Activated CD4-positive, alpha-beta memory T cell treated with anti-CD3 and anti-CD28 coated beads for 36 hours (primary cell): ENCODE results near the gene RASL12. TPM values are rescaled to one million over a fixed set of nuclear protein-coding genes. Genes with fewer than 3 reads are reported as not detected.

Experiments used
- CTCF ChIA-PET: fragments of 350-600 bp; sonication (Branson Sonifier 250); formaldehyde crosslinking; loops from one replicate; lab custom pipeline; 2021; ENCODE audit warnings: antibody characterized with exemption, inconsistent platforms; lab: Charles Lee
- POLR2A ChIA-PET: fragments of 350-600 bp; sonication (Branson Sonifier 250); formaldehyde crosslinking; loops from one replicate; lab custom pipeline; 2021; ENCODE audit warnings: antibody characterized with exemption; lab: Charles Lee
- DNase-seq: peaks from one replicate; pipeline ENCODE4 v3.0.0-alpha.2; 2020
- H3K27ac Mint-ChIP-seq: one replicate; pipeline ENCODE4 v1.8.0; 2021; ENCODE audit warnings: mixed read lengths
- H3K27me3 Mint-ChIP-seq: one replicate; pipeline ENCODE4 v1.8.0; 2021; ENCODE audit warnings: mixed read lengths
- H3K36me3 Mint-ChIP-seq: one replicate; pipeline ENCODE4 v1.8.0; 2021; ENCODE audit warnings: mixed read lengths
- H3K4me1 Mint-ChIP-seq: one replicate; pipeline ENCODE4 v1.8.0; 2021; ENCODE audit warnings: low read depth, mixed read lengths
- H3K4me3 Mint-ChIP-seq: one replicate; pipeline ENCODE4 v1.8.0; 2021; ENCODE audit warnings: mild to moderate bottlenecking, mixed read lengths
- H3K9me3 Mint-ChIP-seq: one replicate; pipeline ENCODE4 v1.8.0; 2021; ENCODE audit warnings: mixed read lengths
- intact Hi-C: fragments of 100-400 bp; cut with micrococcal nuclease; formaldehyde crosslinking; loops from one replicate; pipeline ENCODE4 v1.15.1; 2023
- total RNA-seq, 2 experiments: library from RNA; stranded (reverse); gene quantifications; one replicate each; pipeline ENCODE4 v1.2.3, GENCODE V29; 2021

Gene RASL12
- total RNA-seq, 2 experiments from 2014 or later = not detected

DNA sequence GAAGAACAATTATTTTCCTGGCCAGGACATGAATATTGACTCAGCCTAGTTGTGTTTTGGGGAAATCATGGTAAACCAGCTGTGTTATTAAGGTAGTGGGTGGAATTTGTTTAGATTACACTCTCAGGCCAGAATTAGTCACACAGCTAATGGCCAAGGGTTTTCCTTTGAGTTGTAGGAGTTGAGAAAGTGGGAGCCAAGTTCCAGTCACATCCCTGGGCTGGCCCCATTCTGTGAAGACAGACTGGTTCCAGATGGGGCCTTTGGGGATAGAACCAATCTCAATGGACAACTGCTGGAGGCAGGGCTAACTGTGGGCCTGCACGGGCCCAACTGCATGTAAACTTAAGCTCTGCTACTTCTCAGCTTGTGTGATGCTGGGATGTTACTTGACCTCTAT lies 1.4 kb upstream of the RASL12 start:
- Mint-ChIP-seq H3K4me1 (peaks cover 4% of the 10 kb centered on the region), H3K4me3 (no peak overlapping the region), H3K27ac (no peak overlapping the region), H3K36me3 (no peaks in the 10 kb centered on the region), H3K9me3 (no peaks in the 10 kb centered on the region), H3K27me3 (peaks cover 26% of the 10 kb centered on the region)
- intact Hi-C loops = no loop called here
- no peak for DNase-seq
- ChIA-PET POLR2A (no interaction called here), CTCF (interaction anchor here (1.4 kb wide), 1 partner anchor 9 kb away, joined by 6 read pairs; no protein-coding TSS in a partner anchor)

DNA sequence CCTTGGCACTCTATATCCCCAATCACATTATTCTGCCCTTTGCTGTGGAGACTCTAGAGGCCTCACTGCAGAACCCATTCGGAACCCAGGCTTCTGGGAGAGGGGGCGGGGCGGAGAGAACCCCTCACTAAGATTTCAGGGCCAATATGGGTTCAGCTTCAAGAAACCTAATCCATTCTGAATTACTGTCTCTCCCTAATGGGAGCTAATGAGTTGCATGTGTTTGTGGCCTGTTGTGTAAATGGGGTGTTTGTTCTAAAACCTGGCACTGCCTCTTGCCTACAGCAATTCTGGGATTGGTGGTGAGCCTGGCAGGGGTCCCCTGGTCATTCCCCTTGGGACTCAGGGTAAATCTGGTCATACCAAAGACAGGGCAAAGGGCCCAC lies 605 bp upstream of the RASL12 start:
- no peaks in the 10 kb centered on the region for H3K9me3 Mint-ChIP-seq
- ChIA-PET CTCF (interaction anchor here (1.4 kb wide), 1 partner anchor 10 kb away, joined by 6 read pairs; no protein-coding TSS in a partner anchor), POLR2A (no interaction called here)
- intact Hi-C loops = no loop called here
- peaks cover 26% of the 10 kb centered on the region for H3K27me3 Mint-ChIP-seq
- peaks cover 4% of the 10 kb centered on the region for H3K4me1 Mint-ChIP-seq
- no peak overlapping the region for H3K4me3 Mint-ChIP-seq
- no peaks in the 10 kb centered on the region for H3K36me3 Mint-ChIP-seq
- DNase-seq = no peak
- no peak overlapping the region for H3K27ac Mint-ChIP-seq

DNA sequence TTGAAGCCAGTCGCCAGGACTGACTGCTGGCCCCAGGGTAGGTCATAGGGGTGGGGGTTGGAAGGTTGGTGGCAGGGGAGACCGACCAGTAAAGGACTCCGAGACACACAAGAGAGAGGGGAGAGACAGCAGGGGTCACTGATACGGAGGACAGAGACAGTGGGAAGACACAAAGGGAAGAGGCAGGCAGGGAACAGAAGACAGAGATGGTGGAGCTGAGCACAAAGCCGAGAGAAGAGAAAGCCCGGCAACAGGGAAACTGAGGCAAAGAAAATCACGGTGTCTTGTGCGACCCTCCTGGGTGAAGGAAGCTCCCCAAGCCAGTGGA lies 510 bp downstream of the RASL12 start:
- POLR2A ChIA-PET = no interaction called here
- Mint-ChIP-seq H3K36me3 (no peaks in the 10 kb centered on the region), H3K27ac (no peak overlapping the region), H3K4me1 (peaks cover 4% of the 10 kb centered on the region), H3K4me3 (no peak overlapping the region), H3K9me3 (no peaks in the 10 kb centered on the region), H3K27me3 (peaks cover 26% of the 10 kb centered on the region)
- intact Hi-C loops = no loop called here
- CTCF ChIA-PET = interaction anchor here (1.6 kb wide), 1 partner anchor 11 kb away, joined by 3 read pairs; no protein-coding TSS in a partner anchor
- no peak for DNase-seq

DNA sequence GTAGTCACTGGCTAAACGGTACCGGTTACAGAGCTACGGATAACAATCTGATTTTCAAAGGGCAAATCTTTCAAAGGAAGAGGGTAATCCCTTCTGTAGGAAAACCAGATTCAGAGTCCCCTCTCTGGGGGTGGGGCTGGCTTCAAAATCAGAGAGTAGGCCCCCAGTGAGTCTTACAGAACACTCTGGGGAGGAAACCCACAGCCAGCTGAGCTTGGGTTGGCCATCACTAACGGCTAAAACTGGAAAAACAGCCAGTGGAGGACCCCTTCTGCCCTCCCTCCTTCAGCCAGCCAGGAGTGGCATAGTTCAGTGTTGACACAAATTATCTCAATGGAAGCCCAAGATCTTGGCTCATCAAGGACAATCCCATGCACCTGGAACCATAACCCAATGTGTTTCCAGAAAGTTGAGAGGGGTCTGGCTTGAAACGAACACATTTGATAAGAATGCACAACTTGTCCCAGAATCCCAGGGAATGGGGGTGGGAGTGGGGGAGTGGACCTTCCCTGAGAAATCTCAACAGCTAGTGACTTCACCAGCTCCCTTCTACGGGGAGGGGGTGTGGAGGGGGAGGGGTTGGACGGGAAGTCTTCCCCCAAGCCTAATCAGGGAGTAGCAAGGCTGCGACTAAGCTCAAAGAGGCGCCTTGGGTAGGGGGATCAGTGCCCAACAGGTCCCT lies 1.0 kb downstream of the RASL12 start:
- intact Hi-C loops = no loop called here
- Mint-ChIP-seq H3K9me3 (no peaks in the 10 kb centered on the region), H3K27ac (no peak overlapping the region), H3K27me3 (peaks cover 26% of the 10 kb centered on the region), H3K4me3 (no peak overlapping the region), H3K36me3 (no peaks in the 10 kb centered on the region), H3K4me1 (peaks cover 4% of the 10 kb centered on the region)
- ChIA-PET CTCF (interaction anchor here (0.9 to 1.6 kb wide), 2 partner anchors 11 to 35 kb away, joined by 3 read pairs; no protein-coding TSS in a partner anchor), POLR2A (no interaction called here)
- no peak for DNase-seq

DNA sequence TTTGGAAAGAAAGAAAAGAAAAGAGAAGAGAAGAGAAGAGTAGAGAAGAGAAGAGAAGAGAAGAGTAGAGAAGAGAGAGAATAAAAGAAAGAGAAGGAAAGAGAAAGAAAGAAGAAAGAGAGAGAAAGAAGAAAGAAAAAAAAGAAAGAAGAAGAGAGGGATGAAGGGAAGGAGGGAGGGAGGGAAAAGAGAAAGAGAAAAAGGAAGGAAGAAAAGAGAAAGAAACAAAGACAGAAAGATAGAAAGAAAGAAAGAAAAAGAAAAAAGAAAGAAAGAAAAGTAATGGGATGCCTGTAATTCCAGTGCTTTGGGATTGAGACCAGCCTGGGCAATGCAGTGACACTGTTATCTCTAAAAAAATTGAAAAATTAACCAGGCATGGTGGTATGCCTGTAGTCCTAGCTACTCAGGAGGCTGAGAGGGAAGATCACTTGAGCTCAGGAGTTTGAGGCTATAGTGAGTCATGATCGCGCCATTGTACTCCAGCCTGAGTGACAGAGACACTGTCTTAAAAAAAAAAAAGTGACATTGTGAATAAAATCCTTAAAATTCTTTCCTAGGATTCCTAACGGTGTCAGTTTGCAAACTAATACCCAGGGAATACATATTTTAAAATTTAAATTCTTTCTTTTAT lies 1.7 kb downstream of the RASL12 start:
- intact Hi-C loops = no loop called here
- Mint-ChIP-seq H3K27me3 (peaks cover 26% of the 10 kb centered on the region), H3K4me1 (peaks cover 4% of the 10 kb centered on the region), H3K4me3 (no peak overlapping the region), H3K9me3 (no peaks in the 10 kb centered on the region), H3K36me3 (no peaks in the 10 kb centered on the region), H3K27ac (no peak overlapping the region)
- ChIA-PET POLR2A (no interaction called here), CTCF (interaction anchor here (0.9 to 1.6 kb wide), 3 partner anchors 11 to 36 kb away, joined by 3 read pairs; no protein-coding TSS in a partner anchor)
- DNase-seq = no peak

DNA sequence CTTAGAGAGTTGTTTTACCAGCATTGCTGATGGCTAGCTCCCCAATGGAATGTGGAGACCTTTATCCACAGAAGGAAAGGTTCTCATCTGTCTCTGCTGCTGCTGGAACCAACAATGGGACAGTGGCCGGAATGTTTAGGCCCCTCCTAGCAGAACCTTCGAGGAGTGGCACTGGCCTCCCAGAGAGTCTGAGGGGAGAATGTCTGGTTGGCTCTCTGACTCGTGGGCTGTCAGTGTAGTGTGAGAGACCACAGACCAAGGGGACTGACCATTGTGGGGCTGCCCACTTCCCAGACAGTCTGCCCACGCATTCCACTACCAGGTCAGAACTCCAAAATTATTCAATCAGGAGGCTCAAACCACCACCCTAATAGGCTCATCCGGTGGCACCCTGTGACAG lies 5.1 kb downstream of the RASL12 start:
- Mint-ChIP-seq H3K27me3 (peaks cover 19% of the 10 kb centered on the region), H3K4me1 (peaks cover 4% of the 10 kb centered on the region), H3K9me3 (no peaks in the 10 kb centered on the region), H3K4me3 (no peak overlapping the region), H3K36me3 (no peaks in the 10 kb centered on the region), H3K27ac (no peak overlapping the region)
- DNase-seq = no peak
- intact Hi-C loops = no loop called here
- CTCF ChIA-PET = interaction anchor here (0.6 to 1.5 kb wide), 3 partner anchors 17 to 339 kb away, joined by 3 read pairs; no protein-coding TSS in a partner anchor
- POLR2A ChIA-PET = no interaction called here

DNA sequence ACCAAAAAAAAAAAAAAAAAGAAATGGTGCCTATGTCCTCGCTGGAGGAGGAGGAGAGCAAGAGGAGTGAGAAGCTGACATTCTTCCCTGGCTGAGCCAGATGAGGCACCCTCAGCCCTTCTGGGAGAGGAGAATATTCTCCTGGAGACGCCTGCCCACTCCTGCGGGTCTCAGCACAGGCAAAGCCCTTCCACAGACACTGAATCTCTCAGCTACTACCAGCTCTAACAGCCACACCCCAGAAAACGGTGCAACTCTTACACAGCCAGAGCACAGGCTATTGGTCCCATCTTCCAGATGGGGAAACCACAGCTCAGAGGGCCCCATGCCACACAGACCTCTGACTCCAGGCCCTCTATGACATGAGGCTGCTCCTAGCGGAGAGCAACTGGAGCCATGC lies 5.7 kb downstream of the RASL12 start:
- intact Hi-C loops = no loop called here
- H3K27ac Mint-ChIP-seq = no peak overlapping the region
- peaks cover 15% of the 10 kb centered on the region for H3K27me3 Mint-ChIP-seq
- H3K36me3 Mint-ChIP-seq = no peaks in the 10 kb centered on the region
- no peaks in the 10 kb centered on the region for H3K9me3 Mint-ChIP-seq
- DNase-seq = no peak
- CTCF ChIA-PET = interaction anchor here (1.5 kb wide), 1 partner anchor 17 kb away, joined by 3 read pairs; no protein-coding TSS in a partner anchor
- H3K4me3 Mint-ChIP-seq = no peak overlapping the region
- peaks cover under 1% of the 10 kb centered on the region for H3K4me1 Mint-ChIP-seq
- POLR2A ChIA-PET = no interaction called here

DNA sequence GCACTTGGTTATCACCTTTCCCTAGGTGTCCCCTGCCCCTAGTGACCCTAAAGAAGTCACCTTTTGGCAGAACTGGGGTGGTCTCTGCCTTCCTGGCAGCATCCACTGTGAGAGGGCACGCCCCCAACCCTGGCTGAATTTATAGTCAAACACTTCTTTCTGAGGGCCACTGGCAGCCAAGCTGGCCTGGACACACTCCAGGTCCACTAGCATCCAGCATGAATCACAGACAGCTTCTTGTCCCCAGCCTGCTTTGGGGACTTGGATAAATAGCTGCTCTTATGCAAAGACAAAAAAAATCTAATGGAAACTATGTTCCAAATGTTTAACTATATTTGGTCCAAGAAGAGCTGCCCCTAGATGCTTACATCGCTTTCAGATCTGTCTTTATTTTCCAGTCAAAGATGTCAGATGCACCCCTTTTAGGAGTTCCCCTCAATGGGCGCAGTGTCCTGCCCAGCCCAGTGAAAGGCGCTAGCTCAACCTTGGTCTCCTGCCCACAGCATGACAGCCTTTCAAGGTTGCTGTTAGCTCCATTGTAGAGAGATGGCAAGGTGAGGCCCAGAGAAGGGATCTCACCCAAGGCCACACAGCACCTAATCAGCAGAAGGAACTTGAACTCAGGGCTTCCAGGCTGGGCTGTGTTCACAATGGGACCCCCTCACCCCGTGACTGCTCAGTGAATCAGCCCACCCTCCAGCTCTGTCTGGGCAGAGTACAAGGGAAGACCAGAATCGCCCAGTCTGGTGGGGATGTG lies 7.0 kb downstream of the RASL12 start:
- H3K36me3 Mint-ChIP-seq = no peaks in the 10 kb centered on the region

DNA sequence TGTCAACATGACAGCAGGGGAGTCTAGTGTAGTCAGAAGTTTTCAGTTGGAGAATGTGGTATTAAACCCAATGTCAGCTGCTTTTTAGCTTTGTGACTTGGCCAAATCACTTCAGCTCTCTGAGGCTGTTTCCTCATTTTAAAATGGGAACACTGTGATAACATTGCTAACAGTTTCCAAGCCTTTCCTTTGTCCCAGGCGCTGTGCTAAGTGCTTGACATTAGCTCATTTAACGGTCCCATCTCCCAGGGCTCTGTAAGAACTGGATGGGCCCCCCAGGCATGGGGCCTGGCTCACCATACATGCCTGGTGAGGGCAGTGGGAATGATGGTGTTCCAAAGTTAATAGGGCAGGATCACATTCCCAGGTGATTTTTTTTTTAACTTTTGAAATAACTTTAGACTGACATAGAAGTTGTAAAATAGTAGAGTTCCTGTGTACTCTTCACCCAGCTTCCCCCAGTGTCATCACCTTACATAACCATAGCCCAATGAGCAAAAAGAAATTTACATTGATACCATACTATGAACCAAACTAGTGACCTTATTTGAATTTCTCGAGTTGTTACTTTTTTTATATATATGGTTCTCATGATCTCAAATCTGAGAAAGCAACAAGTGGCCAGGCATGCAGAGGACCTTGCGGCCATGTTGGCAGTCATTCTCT lies 7.7 kb downstream of the RASL12 start:
- Mint-ChIP-seq H3K4me1 (no peaks in the 10 kb centered on the region), H3K27ac (no peak overlapping the region), H3K4me3 (no peak overlapping the region), H3K36me3 (no peaks in the 10 kb centered on the region), H3K9me3 (no peaks in the 10 kb centered on the region), H3K27me3 (peaks cover under 1% of the 10 kb centered on the region)
- ChIA-PET CTCF (interaction anchor here (0.6 to 1.4 kb wide), 2 partner anchors 19 to 29 kb away, joined by 4 read pairs; no protein-coding TSS in a partner anchor), POLR2A (no interaction called here)
- intact Hi-C loops = no loop called here
- DNase-seq = no peak

More for the DNA sequence above, 7.0 kb downstream of the RASL12 start:
- ChIA-PET CTCF (interaction anchor here (1.4 kb wide), 1 partner anchor 18 kb away, joined by 4 read pairs; no protein-coding TSS in a partner anchor), POLR2A (no interaction called here)
- H3K4me3 Mint-ChIP-seq = no peak overlapping the region
- peaks cover 8% of the 10 kb centered on the region for H3K27me3 Mint-ChIP-seq
- no peak for DNase-seq
- intact Hi-C loops = no loop called here
- no peak overlapping the region for H3K27ac Mint-ChIP-seq
- no peaks in the 10 kb centered on the region for H3K4me1 Mint-ChIP-seq
- no peaks in the 10 kb centered on the region for H3K9me3 Mint-ChIP-seq

DNA sequence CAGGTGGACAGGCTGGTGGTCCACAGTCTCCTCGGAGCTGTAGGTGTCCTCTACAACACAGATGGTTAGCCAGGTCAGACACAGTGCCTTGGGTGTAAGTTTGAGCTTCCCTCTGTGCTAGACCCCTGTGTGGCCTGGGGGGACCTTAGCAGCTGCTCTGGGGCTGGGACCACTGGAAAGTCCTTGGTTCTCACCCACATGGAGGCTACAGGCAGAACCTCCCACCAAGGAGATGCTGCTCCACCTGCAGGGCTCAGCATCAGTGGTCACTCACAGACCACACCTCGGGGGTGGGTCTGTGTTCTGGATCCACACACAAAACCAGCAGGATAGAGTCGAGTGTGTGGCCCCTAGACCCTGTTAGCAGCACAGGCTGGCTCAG lies 8.4 kb downstream of the RASL12 start:
- Mint-ChIP-seq H3K36me3 (no peaks in the 10 kb centered on the region), H3K4me1 (no peaks in the 10 kb centered on the region), H3K27me3 (no peaks in the 10 kb centered on the region), H3K9me3 (no peaks in the 10 kb centered on the region), H3K27ac (no peak overlapping the region), H3K4me3 (no peak overlapping the region)
- no peak for DNase-seq
- CTCF ChIA-PET = interaction anchor here (0.6 kb wide), 1 partner anchor 28 kb away, joined by 4 read pairs; no protein-coding TSS in a partner anchor
- intact Hi-C loops = no loop called here
- POLR2A ChIA-PET = no interaction called here

DNA sequence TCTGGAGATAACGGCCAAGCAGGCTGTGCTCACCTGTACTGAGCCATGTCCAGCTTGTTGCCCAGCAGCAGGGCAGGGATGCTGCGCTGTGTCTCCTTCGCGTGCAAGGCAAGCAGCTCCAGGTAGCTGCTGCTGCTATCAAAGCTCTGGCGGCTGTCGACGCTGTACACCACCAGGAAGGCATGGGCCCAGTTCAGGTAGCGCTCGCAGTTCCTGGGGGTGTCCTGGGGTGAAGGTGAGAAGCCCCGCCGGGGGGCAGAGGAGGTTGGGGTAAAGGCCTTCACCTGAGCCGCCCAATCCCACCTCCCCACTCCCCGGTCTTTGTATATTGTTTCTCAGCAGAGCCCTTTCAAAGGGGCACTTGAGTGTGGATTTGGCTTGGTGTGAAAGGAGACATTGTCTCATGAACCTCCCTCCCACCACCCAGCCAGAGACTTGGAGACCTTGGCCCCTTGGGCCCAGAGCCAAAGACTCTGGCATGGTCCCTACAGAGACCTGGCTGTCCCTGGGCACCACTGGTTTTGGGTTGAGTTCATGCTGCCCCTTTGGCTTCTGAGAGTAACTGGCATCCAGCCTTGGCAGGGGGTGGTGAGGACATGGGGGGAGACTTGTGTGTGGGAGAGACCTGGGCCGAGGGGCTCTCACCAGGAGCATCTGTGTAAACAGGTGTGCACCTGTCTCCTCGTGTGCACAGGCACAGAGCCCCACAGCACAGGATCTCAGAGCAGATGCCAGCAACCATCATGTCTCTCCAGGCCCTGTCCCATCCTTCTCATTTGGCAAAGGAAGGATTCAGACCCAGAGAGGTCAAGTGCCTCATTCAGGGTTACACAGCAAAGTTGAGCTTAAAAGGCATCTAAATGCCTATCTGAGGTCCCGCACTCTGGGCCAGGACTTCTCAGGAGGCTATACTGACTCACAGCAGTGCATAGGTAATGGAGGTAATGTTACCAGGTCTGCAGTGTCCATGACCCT lies 9.1 kb downstream of the RASL12 start:
- no peaks in the 10 kb centered on the region for H3K27me3 Mint-ChIP-seq
- ChIA-PET CTCF (no interaction called here), POLR2A (no interaction called here)
- DNase-seq = no peak
- intact Hi-C loops = no loop called here
- H3K4me1 Mint-ChIP-seq = no peaks in the 10 kb centered on the region
- H3K36me3 Mint-ChIP-seq = no peaks in the 10 kb centered on the region
- H3K27ac Mint-ChIP-seq = no peak overlapping the region
- H3K9me3 Mint-ChIP-seq = no peaks in the 10 kb centered on the region
- H3K4me3 Mint-ChIP-seq = no peak overlapping the region
